ENCODE data around the gene ZPLD1. TPM values are rescaled to one million over a fixed set of nuclear protein-coding genes. Genes with fewer than 3 reads are reported as not detected.

ZPLD1 gene
- total RNA-seq (2014; rRNA removed), result 1.1 and 1.2 TPM in 2 replicates
- 0.06 TPM for polyA plus RNA-seq (2012)

GRCh38 chr3:102434715-102435114 is at the start of gene ZPLD1:
Gene ZPLD1, plus strand, starts transcription at chr3:102435015. Its CDS starts 3,473 bp downstream, at chr3:102438488.
- no peak for DNase-seq (ENCODE audit: low read depth)

- no peak for DNase-seq (ENCODE audit: low read depth)
These were observed 44.5 kb upstream of the ZPLD1 start for GRCh38 chr3:102390171-102390864.

GRCh38 chr3:102390916-102391315 is 43.9 kb upstream of the ZPLD1 start:
- no peak for DNase-seq (ENCODE audit: low read depth)

GRCh38 chr3:102391491-102391890 is 43.3 kb upstream of the ZPLD1 start:
- no peak for DNase-seq (ENCODE audit: low read depth)

- peak; percentile 67 for DNase-seq (ENCODE audit: low read depth)
These were observed 40.3 kb upstream of the ZPLD1 start for GRCh38 chr3:102394517-102394916.

- DNase-seq (ENCODE audit: low read depth), result no peak
These were observed 36.6 kb upstream of the ZPLD1 start for GRCh38 chr3:102398176-102398575.

GRCh38 chr3:102398666-102399065 is 36.1 kb upstream of the ZPLD1 start:
- DNase-seq (ENCODE audit: low read depth), result no peak

- DNase-seq (ENCODE audit: low read depth), result peak; percentile 78
These were observed 34.7 kb upstream of the ZPLD1 start for GRCh38 chr3:102400142-102400541.

GRCh38 chr3:102400766-102401165 is 34.0 kb upstream of the ZPLD1 start:
- peak; percentile 91 for DNase-seq (ENCODE audit: low read depth)

GRCh38 chr3:102410616-102411015 is 24.2 kb upstream of the ZPLD1 start:
- peak; percentile 30 for DNase-seq (ENCODE audit: low read depth)

GRCh38 chr3:102415553-102415952 is 19.3 kb upstream of the ZPLD1 start:
- DNase-seq (ENCODE audit: low read depth), result peak; percentile 23

- DNase-seq (ENCODE audit: low read depth), result no peak
These were observed 15.0 kb upstream of the ZPLD1 start for GRCh38 chr3:102419786-102420185.

- no peak for DNase-seq (ENCODE audit: low read depth)
These were observed 7.0 kb downstream of the ZPLD1 start for GRCh38 chr3:102441832-102442231.

GRCh38 chr3:102443021-102443420 is 8.2 kb downstream of the ZPLD1 start:
- DNase-seq (ENCODE audit: low read depth), result no peak

GRCh38 chr3:102444101-102444500 is 9.3 kb downstream of the ZPLD1 start:
- DNase-seq (ENCODE audit: low read depth), result peak; percentile 31

- DNase-seq (ENCODE audit: low read depth), result peak; percentile 23
These were observed 12.5 kb downstream of the ZPLD1 start for GRCh38 chr3:102447272-102447671.

- DNase-seq (ENCODE audit: low read depth), result peak; percentile 37
These were observed 14.5 kb downstream of the ZPLD1 start for GRCh38 chr3:102449341-102449740.

GRCh38 chr3:102449930-102450329 is 15.1 kb downstream of the ZPLD1 start:
- no peak for DNase-seq (ENCODE audit: low read depth)

GRCh38 chr3:102450976-102451375 is 16.2 kb downstream of the ZPLD1 start:
- no peak for DNase-seq (ENCODE audit: low read depth)

- no peak for DNase-seq (ENCODE audit: low read depth)
These were observed 16.7 kb downstream of the ZPLD1 start for GRCh38 chr3:102451543-102451942.

GRCh38 chr3:102454181-102454580 is 19.4 kb downstream of the ZPLD1 start:
- DNase-seq (ENCODE audit: low read depth), result no peak

GRCh38 chr3:102457644-102458043 is 22.8 kb downstream of the ZPLD1 start:
- DNase-seq (ENCODE audit: low read depth), result no peak

- DNase-seq (ENCODE audit: low read depth), result peak; percentile 52
These were observed 25.8 kb downstream of the ZPLD1 start for GRCh38 chr3:102460579-102460978.

GRCh38 chr3:102464261-102464660 is 29.4 kb downstream of the ZPLD1 start:
- no peak for DNase-seq (ENCODE audit: low read depth)
